Brain microvascular endothelial cell (primary cell): Measurements from ENCODE around the gene NBL1.

ENCODE experiments used
- DNase-seq: peaks from one replicate; pipeline ENCODE4 v3.0.0-alpha.2; 2020
- H3K27ac ChIP-seq: fragments of 250-450 bp; sonication (Bioruptor Pico); 2 replicates; pipeline ENCODE4 v1.5.1; 2020; ENCODE audit warnings: mild to moderate bottlenecking, moderate library complexity
- H3K27me3 ChIP-seq: fragments of 250-450 bp; sonication (Bioruptor Pico); replicated peaks from 2 replicates; pipeline ENCODE4 v1.5.1; 2020; ENCODE audit warnings: mild to moderate bottlenecking
- H3K36me3 ChIP-seq: fragments of 250-450 bp; sonication (Bioruptor Pico); replicated peaks from 2 replicates; pipeline ENCODE4 v1.5.1; 2020; ENCODE audit warnings: mild to moderate bottlenecking
- H3K4me3 ChIP-seq: 2 replicates; pipeline ENCODE4 v1.5.1; 2011; ENCODE audit warnings: low read depth, mild to moderate bottlenecking, control low read depth, low read length, moderate library complexity
- in situ Hi-C: cut with HindIII; loops from 2 replicates; pipeline ENCODE4 v1.10.0; 2017; ENCODE audit warnings: low sequenced_read_pairs, low pct_ligation_motif_present
- TF ChIP-seq, protein P1 (sequence below): IDR thresholded peaks from 2 replicates; pipeline ENCODE4 v1.5.1; 2011; ENCODE audit warnings: low read depth, mild to moderate bottlenecking, moderate library complexity, low read length, control low read depth, inconsistent platforms; ENCODE audit errors: missing control alignments

Gene NBL1

GRCh38 chr1:19703280-19703679 is 59.2 kb downstream of the NBL1 start:
- Histone ChIP-seq H3K27me3 (no peaks in the 10 kb centered on the region), H3K4me3 (no peak overlapping the region), H3K27ac (no peak overlapping the region), H3K36me3 (no peaks in the 10 kb centered on the region)
- DNase-seq, result no peak
- TF ChIP-seq, protein P1, sequence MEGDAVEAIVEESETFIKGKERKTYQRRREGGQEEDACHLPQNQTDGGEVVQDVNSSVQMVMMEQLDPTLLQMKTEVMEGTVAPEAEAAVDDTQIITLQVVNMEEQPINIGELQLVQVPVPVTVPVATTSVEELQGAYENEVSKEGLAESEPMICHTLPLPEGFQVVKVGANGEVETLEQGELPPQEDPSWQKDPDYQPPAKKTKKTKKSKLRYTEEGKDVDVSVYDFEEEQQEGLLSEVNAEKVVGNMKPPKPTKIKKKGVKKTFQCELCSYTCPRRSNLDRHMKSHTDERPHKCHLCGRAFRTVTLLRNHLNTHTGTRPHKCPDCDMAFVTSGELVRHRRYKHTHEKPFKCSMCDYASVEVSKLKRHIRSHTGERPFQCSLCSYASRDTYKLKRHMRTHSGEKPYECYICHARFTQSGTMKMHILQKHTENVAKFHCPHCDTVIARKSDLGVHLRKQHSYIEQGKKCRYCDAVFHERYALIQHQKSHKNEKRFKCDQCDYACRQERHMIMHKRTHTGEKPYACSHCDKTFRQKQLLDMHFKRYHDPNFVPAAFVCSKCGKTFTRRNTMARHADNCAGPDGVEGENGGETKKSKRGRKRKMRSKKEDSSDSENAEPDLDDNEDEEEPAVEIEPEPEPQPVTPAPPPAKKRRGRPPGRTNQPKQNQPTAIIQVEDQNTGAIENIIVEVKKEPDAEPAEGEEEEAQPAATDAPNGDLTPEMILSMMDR, result peak; percentile 4
- in situ Hi-C loops, result no loop called here

- Histone ChIP-seq H3K36me3 (no peaks in the 10 kb centered on the region), H3K27me3 (no peaks in the 10 kb centered on the region), H3K4me3 (no peak overlapping the region), H3K27ac (no peak overlapping the region)
- in situ Hi-C loops, result no loop called here
- DNase-seq, result peak; percentile 74
- TF ChIP-seq, protein P1, result peak; percentile 95
These were observed 60.4 kb downstream of the NBL1 start for GRCh38 chr1:19704247-19705113.

- no peaks in the 10 kb centered on the region for H3K36me3 ChIP-seq
- H3K4me3 ChIP-seq, result no peak overlapping the region
- TF ChIP-seq, protein P1, result no peak
- H3K27ac ChIP-seq, result no peak overlapping the region
- no peaks in the 10 kb centered on the region for H3K27me3 ChIP-seq
- DNase-seq, result no peak
- in situ Hi-C loops, result no loop called here
These were observed 61.4 kb downstream of the NBL1 start for GRCh38 chr1:19705464-19705863.

GRCh38 chr1:19706136-19706535 is 62.0 kb downstream of the NBL1 start:
- in situ Hi-C loops, result no loop called here
- Histone ChIP-seq H3K36me3 (no peaks in the 10 kb centered on the region), H3K27ac (no peak overlapping the region), H3K27me3 (no peaks in the 10 kb centered on the region), H3K4me3 (no peak overlapping the region)
- DNase-seq, result no peak
- TF ChIP-seq, protein P1, result no peak
